Measurements from ENCODE around the gene ZC3HAV1L.

- TF ChIP-seq, protein P1, sequence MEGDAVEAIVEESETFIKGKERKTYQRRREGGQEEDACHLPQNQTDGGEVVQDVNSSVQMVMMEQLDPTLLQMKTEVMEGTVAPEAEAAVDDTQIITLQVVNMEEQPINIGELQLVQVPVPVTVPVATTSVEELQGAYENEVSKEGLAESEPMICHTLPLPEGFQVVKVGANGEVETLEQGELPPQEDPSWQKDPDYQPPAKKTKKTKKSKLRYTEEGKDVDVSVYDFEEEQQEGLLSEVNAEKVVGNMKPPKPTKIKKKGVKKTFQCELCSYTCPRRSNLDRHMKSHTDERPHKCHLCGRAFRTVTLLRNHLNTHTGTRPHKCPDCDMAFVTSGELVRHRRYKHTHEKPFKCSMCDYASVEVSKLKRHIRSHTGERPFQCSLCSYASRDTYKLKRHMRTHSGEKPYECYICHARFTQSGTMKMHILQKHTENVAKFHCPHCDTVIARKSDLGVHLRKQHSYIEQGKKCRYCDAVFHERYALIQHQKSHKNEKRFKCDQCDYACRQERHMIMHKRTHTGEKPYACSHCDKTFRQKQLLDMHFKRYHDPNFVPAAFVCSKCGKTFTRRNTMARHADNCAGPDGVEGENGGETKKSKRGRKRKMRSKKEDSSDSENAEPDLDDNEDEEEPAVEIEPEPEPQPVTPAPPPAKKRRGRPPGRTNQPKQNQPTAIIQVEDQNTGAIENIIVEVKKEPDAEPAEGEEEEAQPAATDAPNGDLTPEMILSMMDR (IDR thresholded peaks at IDR 0.05; ENCODE audit: insufficient read depth, low read depth, low read length) = no peak
- no peak for TF ChIP-seq EZH2 (IDR thresholded peaks at IDR 0.05; ENCODE audit: insufficient read depth, low read length)
Measured at GRCh38 chr7:138982204-138982623, 53.6 kb downstream of the ZC3HAV1L start.
